Parathyroid adenoma (tissue), 2 donors: ENCODE results near the gene ARHGAP8.

ENCODE experiments used
- H2AFZ ChIP-seq: fragments of 300-600 bp; sonication (generic); one replicate; pipeline ENCODE4 v1.7.0; 2017; ENCODE audit warnings: antibody characterized with exemption, mild to moderate bottlenecking
- H3K27ac ChIP-seq: fragments of 300-600 bp; sonication (generic); one replicate; pipeline ENCODE4 v1.7.0; 2017
- H3K27me3 ChIP-seq: fragments of 300-600 bp; sonication (generic); one replicate; pipeline ENCODE4 v1.7.0; 2017; ENCODE audit warnings: low read length; ENCODE audit not compliant: control insufficient read depth, insufficient read depth
- H3K36me3 ChIP-seq: fragments of 300-600 bp; sonication (generic); one replicate; pipeline ENCODE4 v1.7.0; 2017; ENCODE audit warnings: low read length; ENCODE audit not compliant: control insufficient read depth, insufficient read depth
- H3K4me1 ChIP-seq: fragments of 300-600 bp; sonication (generic); one replicate; pipeline ENCODE4 v1.7.0; 2017; ENCODE audit warnings: control low read depth
- H3K4me2 ChIP-seq: fragments of 300-600 bp; sonication (generic); one replicate; pipeline ENCODE4 v1.7.0; 2017; ENCODE audit warnings: low read length
- H3K4me3 ChIP-seq: fragments of 300-600 bp; sonication (generic); one replicate; pipeline ENCODE4 v1.7.0; 2017; ENCODE audit warnings: low read depth, low read length
- H3K79me2 ChIP-seq: fragments of 300-600 bp; sonication (generic); one replicate; pipeline ENCODE4 v1.7.0; 2017; ENCODE audit warnings: control low read depth
- H3K9ac ChIP-seq: fragments of 300-600 bp; sonication (generic); one replicate; pipeline ENCODE4 v1.7.0; 2017; ENCODE audit warnings: mild to moderate bottlenecking
- H3K9me3 ChIP-seq: fragments of 300-600 bp; sonication (generic); one replicate; pipeline ENCODE4 v1.7.0; 2017; ENCODE audit warnings: low read length; ENCODE audit not compliant: control insufficient read depth
- CTCF ChIP-seq: fragments of 300-600 bp; sonication (generic); IDR thresholded peaks from one replicate; pipeline ENCODE4 v1.7.0; 2017; ENCODE audit warnings: antibody characterized with exemption, mild to moderate bottlenecking
- donor health status: primary hyperparathyroidism.

Gene ARHGAP8

GRCh38 chr22:44724416-44724815 lies 28.0 kb upstream of the ARHGAP8 start:
- no peak for TF ChIP-seq CTCF
- Histone ChIP-seq H3K79me2 (no peaks in the 10 kb centered on the region), H3K36me3 (no peaks in the 10 kb centered on the region)

GRCh38 chr22:44724859-44725258 lies 27.5 kb upstream of the ARHGAP8 start:
- Histone ChIP-seq H3K4me1 (no peaks in the 10 kb centered on the region), H2AFZ (no peak overlapping the region), H3K36me3 (no peaks in the 10 kb centered on the region), H3K4me3 (no peak overlapping the region), H3K27me3 (no peaks in the 10 kb centered on the region), H3K4me2 (no peak overlapping the region), H3K27ac (no peak overlapping the region), H3K9ac (no peak overlapping the region), H3K9me3 (no peaks in the 10 kb centered on the region), H3K79me2 (no peaks in the 10 kb centered on the region)
- TF ChIP-seq CTCF = no peak

More at GRCh38 chr22:44724416-44724815, 28.0 kb upstream of the ARHGAP8 start:
- no peak overlapping the region for H3K27ac ChIP-seq
- no peak overlapping the region for H2AFZ ChIP-seq
- no peak overlapping the region for H3K9ac ChIP-seq
- H3K9me3 ChIP-seq = no peaks in the 10 kb centered on the region
- H3K4me1 ChIP-seq = no peaks in the 10 kb centered on the region
- H3K4me2 ChIP-seq = no peak overlapping the region
- no peak overlapping the region for H3K4me3 ChIP-seq
- H3K27me3 ChIP-seq = no peaks in the 10 kb centered on the region

- no peaks in the 10 kb centered on the region for H3K79me2 ChIP-seq
- no peaks in the 10 kb centered on the region for H3K27me3 ChIP-seq
- TF ChIP-seq CTCF = no peak
- H3K9ac ChIP-seq = no peak overlapping the region
- no peaks in the 10 kb centered on the region for H3K4me1 ChIP-seq
- H3K4me3 ChIP-seq = no peak overlapping the region
- no peak overlapping the region for H3K27ac ChIP-seq
- H3K4me2 ChIP-seq = no peak overlapping the region
- no peaks in the 10 kb centered on the region for H3K36me3 ChIP-seq
- no peak overlapping the region for H2AFZ ChIP-seq
- H3K9me3 ChIP-seq = no peaks in the 10 kb centered on the region
Observed at GRCh38 chr22:44726439-44726838, 25.9 kb upstream of the ARHGAP8 start.

- Histone ChIP-seq H3K9ac (no peak overlapping the region), H3K4me2 (no peak overlapping the region), H3K36me3 (no peaks in the 10 kb centered on the region), H3K4me3 (no peak overlapping the region), H3K4me1 (no peaks in the 10 kb centered on the region), H3K79me2 (no peaks in the 10 kb centered on the region), H3K27me3 (no peaks in the 10 kb centered on the region), H2AFZ (no peak overlapping the region), H3K9me3 (no peaks in the 10 kb centered on the region), H3K27ac (no peak overlapping the region)
- TF ChIP-seq CTCF = no peak
Observed at GRCh38 chr22:44727148-44727547, 25.2 kb upstream of the ARHGAP8 start.

- Histone ChIP-seq H3K27ac (no peak overlapping the region), H3K9me3 (no peaks in the 10 kb centered on the region), H3K79me2 (no peaks in the 10 kb centered on the region), H3K4me1 (no peaks in the 10 kb centered on the region), H3K36me3 (no peaks in the 10 kb centered on the region), H3K9ac (no peak overlapping the region), H3K4me2 (no peak overlapping the region), H2AFZ (no peak overlapping the region), H3K4me3 (no peak overlapping the region), H3K27me3 (no peaks in the 10 kb centered on the region)
- no peak for TF ChIP-seq CTCF
Observed at GRCh38 chr22:44727709-44728108, 24.7 kb upstream of the ARHGAP8 start.
